NCI-H1092 treated with DMSO at 0.1 percent for 48 hours (cell line): ENCODE results near the gene HDGFL3.
"Not testable (repeated sequence)": the region's sequence is repeated elsewhere in the genome, so short reads cannot be mapped to it uniquely, and the experiment has no call there.

Experiments used
- DNase-seq: peaks from one replicate; lab custom pipeline; 2025; lab: John Stamatoyannopoulos, UW

Gene HDGFL3

GRCh38 chr15:83100097-83100646 is 107.5 kb downstream of the HDGFL3 start:
- DNase-seq, result no peak

GRCh38 chr15:83099290-83099689 is 108.3 kb downstream of the HDGFL3 start:
- no peak for DNase-seq

GRCh38 chr15:83098079-83098478 is 109.5 kb downstream of the HDGFL3 start:
- no peak for DNase-seq

- no peak for DNase-seq
These were observed 113.0 kb downstream of the HDGFL3 start for GRCh38 chr15:83094583-83094982.

- no peak for DNase-seq
These were observed 115.2 kb downstream of the HDGFL3 start for GRCh38 chr15:83092309-83092976.

GRCh38 chr15:83091965-83092308 is 115.7 kb downstream of the HDGFL3 start:
- DNase-seq, result not testable (repeated sequence)

- no peak for DNase-seq
These were observed 117.2 kb downstream of the HDGFL3 start for GRCh38 chr15:83090465-83090864.

GRCh38 chr15:83088876-83089275 is 118.7 kb downstream of the HDGFL3 start:
- no peak for DNase-seq

- DNase-seq, result no peak
These were observed 120.0 kb downstream of the HDGFL3 start for GRCh38 chr15:83087576-83087975.

- not testable (repeated sequence) for DNase-seq
These were observed 121.6 kb downstream of the HDGFL3 start for GRCh38 chr15:83085864-83086552.

- DNase-seq, result not testable (repeated sequence)
These were observed 122.2 kb downstream of the HDGFL3 start for GRCh38 chr15:83085461-83085860.

GRCh38 chr15:83082730-83083386 is 124.8 kb downstream of the HDGFL3 start:
- no peak for DNase-seq

GRCh38 chr15:83081256-83082014 is 126.2 kb downstream of the HDGFL3 start:
- DNase-seq, result no peak

GRCh38 chr15:83078712-83079111 is 128.9 kb downstream of the HDGFL3 start:
- DNase-seq, result no peak
